DOHH2 (cell line): ENCODE results near the gene MAP1LC3B2.

Source experiments
- H3F3A ChIP-seq: fragments of 200-600 bp; sonication (generic), shearing (Covaris generic); 2 replicates; pipeline ENCODE4 v1.6.0; 2016; ENCODE audit warnings: antibody characterized with exemption, mild to moderate bottlenecking; ENCODE audit not compliant: control insufficient read depth, insufficient read depth
- H3K27ac ChIP-seq: fragments of 200-600 bp; sonication (generic); 2 replicates; pipeline ENCODE4 v1.5.1; 2014; ENCODE audit warnings: low read depth, mild to moderate bottlenecking, low read length, moderate library complexity
- H3K27me3 ChIP-seq: fragments of 200-600 bp; sonication (generic); 2 replicates; pipeline ENCODE4 v1.6.1; 2014; ENCODE audit warnings: mild to moderate bottlenecking, low read length, mixed read lengths; ENCODE audit not compliant: control insufficient read depth
- H3K36me3 ChIP-seq: fragments of 200-600 bp; sonication (generic); 2 replicates; pipeline ENCODE4 v1.6.1; 2014; ENCODE audit warnings: mild to moderate bottlenecking, low read length, moderate library complexity, mixed read lengths; ENCODE audit not compliant: control insufficient read depth
- H3K4me1 ChIP-seq: fragments of 200-600 bp; sonication (generic); 2 replicates; pipeline ENCODE4 v1.6.1; 2014; ENCODE audit warnings: mild to moderate bottlenecking, low read length, mixed read lengths; ENCODE audit not compliant: control insufficient read depth
- H3K4me2 ChIP-seq: fragments of 200-600 bp; sonication (generic); 2 replicates; pipeline ENCODE4 v1.6.0; 2014; ENCODE audit warnings: mild to moderate bottlenecking, low read length, moderate library complexity
- H3K4me3 ChIP-seq: fragments of 200-600 bp; sonication (generic); 2 replicates; pipeline ENCODE4 v1.5.1; 2014; ENCODE audit warnings: mild to moderate bottlenecking, low read length, mixed read lengths
- H3K79me2 ChIP-seq: fragments of 200-600 bp; sonication (generic); 2 replicates; pipeline ENCODE4 v1.6.1; 2014; ENCODE audit warnings: mild to moderate bottlenecking, low read length, mixed read lengths; ENCODE audit not compliant: control insufficient read depth
- H3K9me2 ChIP-seq: fragments of 200-600 bp; sonication (generic); replicated peaks from 2 replicates; pipeline ENCODE4 v1.6.1; 2014; ENCODE audit warnings: mild to moderate bottlenecking, low read length, mixed read lengths; ENCODE audit not compliant: control insufficient read depth
- H3K9me3 ChIP-seq: fragments of 200-600 bp; sonication (generic); 2 replicates; pipeline ENCODE4 v1.6.1; 2014; ENCODE audit warnings: antibody characterized with exemption, low read length, mixed read lengths; ENCODE audit not compliant: control insufficient read depth, insufficient read depth
- H4K20me1 ChIP-seq: fragments of 200-600 bp; sonication (generic); 2 replicates; pipeline ENCODE4 v1.6.0; 2014; ENCODE audit warnings: low read depth, mild to moderate bottlenecking, antibody characterized with exemption, low read length, moderate library complexity; ENCODE audit not compliant: control insufficient read depth, insufficient read depth
- CTCF ChIP-seq: fragments of 200-600 bp; sonication (generic); IDR thresholded peaks from one replicate; pipeline ENCODE4 v1.5.1; 2014; ENCODE audit warnings: antibody characterized with exemption, mild to moderate bottlenecking, low read depth, low read length; ENCODE audit not compliant: poor library complexity, severe bottlenecking
- EZH2phosphoT487 ChIP-seq: fragments of 200-600 bp; sonication (generic); IDR thresholded peaks from 2 replicates; pipeline ENCODE4 v1.6.1; 2017; ENCODE audit warnings: borderline replicate concordance, mild to moderate bottlenecking, antibody characterized with exemption, low read length, moderate library complexity, mixed read lengths

MAP1LC3B2 gene

DNA sequence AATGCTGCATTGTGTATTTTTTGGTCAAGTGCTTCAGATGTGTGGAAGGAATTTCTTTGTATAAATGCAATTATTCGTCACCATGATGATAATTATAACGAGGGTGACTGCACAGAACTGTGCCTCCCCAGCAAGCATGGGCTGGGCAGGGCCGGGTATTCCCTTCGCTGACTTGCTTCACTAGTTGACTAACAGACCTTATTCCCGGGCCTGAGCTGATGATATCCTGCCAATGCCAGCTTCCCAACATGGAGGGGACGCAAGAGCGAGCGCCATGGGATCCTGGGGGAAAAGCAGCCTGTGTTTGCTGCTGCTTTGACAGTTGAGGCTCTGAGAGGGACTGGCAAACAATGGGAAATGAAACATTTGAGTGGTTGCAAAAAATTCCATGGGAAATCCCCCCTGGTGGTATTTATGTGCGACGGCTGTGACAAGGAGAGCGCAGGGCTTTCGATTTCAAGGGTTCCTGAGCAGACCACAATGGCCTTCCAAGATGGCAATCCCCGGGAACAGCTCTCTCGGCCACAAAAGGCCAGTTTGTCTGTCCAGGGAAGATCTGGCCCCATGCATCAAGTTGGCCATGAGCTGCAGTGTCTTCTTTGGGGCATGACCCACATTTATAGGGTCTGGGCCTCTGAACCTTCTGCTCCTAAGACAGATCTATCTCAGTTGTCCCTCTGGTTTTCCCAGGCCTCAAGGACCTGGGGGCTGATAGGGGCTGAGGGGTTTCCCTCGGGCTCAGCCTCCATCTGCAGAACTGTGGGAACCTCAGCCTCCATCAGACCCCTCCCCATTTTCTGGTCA is 21.9 kb upstream of the MAP1LC3B2 start:
- Histone ChIP-seq H3K9me2 (no peaks in the 10 kb centered on the region), H3K4me2 (no peak overlapping the region), H4K20me1 (no peaks in the 10 kb centered on the region), H3K9me3 (no peaks in the 10 kb centered on the region), H3F3A (no peaks in the 10 kb centered on the region), H3K27me3 (peaks cover 69% of the 10 kb centered on the region), H3K36me3 (no peaks in the 10 kb centered on the region), H3K4me1 (peaks cover 8% of the 10 kb centered on the region), H3K4me3 (no peak overlapping the region), H3K79me2 (no peaks in the 10 kb centered on the region), H3K27ac (no peak overlapping the region)
- TF ChIP-seq CTCF (no peak), EZH2phosphoT487 (no peak)

GRCh38 chr12:116538076-116538591 is 21.0 kb upstream of the MAP1LC3B2 start:
- Histone ChIP-seq H3K9me3 (no peaks in the 10 kb centered on the region), H3K36me3 (no peaks in the 10 kb centered on the region), H3F3A (no peaks in the 10 kb centered on the region), H3K4me3 (no peak overlapping the region), H3K79me2 (no peaks in the 10 kb centered on the region), H3K27me3 (peaks cover 65% of the 10 kb centered on the region), H4K20me1 (no peaks in the 10 kb centered on the region), H3K27ac (no peak overlapping the region), H3K9me2 (no peaks in the 10 kb centered on the region), H3K4me2 (no peak overlapping the region), H3K4me1 (peaks cover 6% of the 10 kb centered on the region)
- TF ChIP-seq CTCF (no peak), EZH2phosphoT487 (no peak)

DNA sequence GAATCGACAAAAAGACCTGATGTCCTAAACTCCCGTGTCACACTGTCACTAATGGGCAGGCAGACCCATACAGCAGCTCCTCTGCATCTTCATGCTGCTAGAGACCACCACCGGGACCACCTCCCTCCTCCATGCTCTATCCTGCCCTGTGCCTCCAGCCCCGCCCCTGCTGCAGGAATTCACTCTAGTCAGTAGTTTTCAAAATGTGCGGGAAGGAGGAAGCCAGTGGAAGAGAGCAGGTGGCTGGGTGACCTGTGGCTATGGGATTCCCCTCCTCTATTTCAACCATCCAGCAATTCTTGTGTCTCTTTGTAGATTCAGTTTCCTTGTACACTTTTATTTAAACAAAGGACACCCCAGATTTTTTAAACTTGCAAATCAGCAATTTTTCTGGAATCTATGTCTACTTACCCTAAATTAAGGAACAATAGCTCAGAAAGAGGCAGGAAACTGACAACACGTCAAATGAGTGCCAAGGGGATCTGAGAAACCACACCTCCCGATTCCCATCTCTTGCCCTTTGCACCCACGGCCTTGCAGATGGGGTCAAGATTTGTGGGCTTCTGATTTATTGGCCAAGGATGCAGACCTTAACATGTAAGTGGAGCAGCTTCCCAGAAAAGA is 20.4 kb upstream of the MAP1LC3B2 start:
- H3K9me3 ChIP-seq = no peaks in the 10 kb centered on the region
- peaks cover 58% of the 10 kb centered on the region for H3K27me3 ChIP-seq
- no peaks in the 10 kb centered on the region for H3K9me2 ChIP-seq
- H3K4me3 ChIP-seq = no peak overlapping the region
- H3K79me2 ChIP-seq = no peaks in the 10 kb centered on the region
- H3K4me1 ChIP-seq = no peaks in the 10 kb centered on the region; the same call in 1 of the 2 replicates
- no peak overlapping the region for H3K27ac ChIP-seq
- no peaks in the 10 kb centered on the region for H3K36me3 ChIP-seq
- H4K20me1 ChIP-seq = no peaks in the 10 kb centered on the region
- TF ChIP-seq EZH2phosphoT487 (no peak), CTCF (no peak)
- no peaks in the 10 kb centered on the region for H3F3A ChIP-seq
- H3K4me2 ChIP-seq = no peak overlapping the region
